Adrenal gland (tissue), 5 donors: ENCODE results near the gene MACROD2.

Experiments used
- CTCF ChIP-seq, 6 experiments: fragments of 450-650 bp in 4 of 6; fragments of 200-600 bp in 2 of 6; sonication (generic) in 1 of 6; IDR thresholded peaks; 1 replicate in 5 of 6; 2 replicates in 1 of 6; pipeline versions ENCODE4 v1.5.1 to v1.8.0; 2016 to 2021; ENCODE audit warnings: antibody characterized with exemption in 6 of 6, mild to moderate bottlenecking in 2 of 6, moderate library complexity in 1 of 6
- POLR2A ChIP-seq, 2 donors: fragments of 450-650 bp; IDR thresholded peaks; one replicate each; pipeline ENCODE4 v1.6.1; 2017; ENCODE audit warnings: antibody characterized with exemption in 2 of 2, mild to moderate bottlenecking in 2 of 2, moderate library complexity in 1 of 2
- donor health status: DM: no; HTN: no; CAD: no.

- TF ChIP-seq CTCF (IDR thresholded peaks at IDR 0.05) (no peak), POLR2A (IDR thresholded peaks at IDR 0.05) (no peak)
These were observed 1743.7 kb downstream of the MACROD2 start for GRCh38 chr20:15739035-15739434.
